ENCODE results near the gene HPS1. TPM values are rescaled to one million over a fixed set of nuclear protein-coding genes. Genes with fewer than 3 reads are reported as not detected.

HPS1 gene
- total and polyA plus RNA-seq, 10 of the 15 experiments (the other 5 are each of a cell fraction or from before 2014, with no cell fraction given) = 27.1 to 138 (median 54.8) TPM

GRCh38 chr10:98470850-98471249 is 24.1 kb upstream of the HPS1 start:
- Histone ChIP-seq H3K4me3 (no peak overlapping the region), H4K20me1 (ENCODE audit: control insufficient read depth, insufficient read depth) (no peaks in the 10 kb centered on the region), H3K9me3 (replicated peaks; ENCODE audit: control insufficient read depth, insufficient read depth, low read length) (no peaks in the 10 kb centered on the region), H3K36me3 (ENCODE audit: control insufficient read depth in 2 of 2, insufficient read depth in 2 of 2, low read length in 1 of 2) (no peaks in the 10 kb centered on the region), H3K79me2 (ENCODE audit: control insufficient read depth, insufficient read depth, low read length) (no peaks in the 10 kb centered on the region), H3K4me2 (ENCODE audit: control insufficient read depth, insufficient read depth) (no peak overlapping the region), H2AFZ (ENCODE audit: control insufficient read depth, low read depth, low read length) (no peak overlapping the region), H3K27me3 (replicated peaks in 1 of 2; ENCODE audit: control insufficient read depth in 2 of 2, insufficient read depth in 2 of 2, low read length in 1 of 2) (peaks cover 0 to 5% of the 10 kb centered on the region in 2 experiments; a peak in 2 of 4 replicates), H3K4me1 (ENCODE audit: control insufficient read depth, insufficient read depth, low read length) (0 out of 2 replicates have a peak, but pooled peaks cover 3% of the 10 kb centered on the region), H3K27ac (ENCODE audit: control insufficient read depth, insufficient read depth) (no peak overlapping the region), H3K9ac (ENCODE audit: control insufficient read depth, insufficient read depth, low read length) (no peak overlapping the region)
- TF ChIP-seq EZH2 (IDR thresholded peaks at IDR 0.05; ENCODE audit: borderline replicate concordance, control insufficient read depth, low read depth, low read length) (no peak), USF1 (IDR thresholded peaks at IDR 0.05; ENCODE audit: borderline replicate concordance, extremely low read length, insufficient read depth, low read depth, low read length) (no peak), IKZF2 (IDR thresholded peaks at IDR 0.05) (no peak), HCFC1 (IDR thresholded peaks at IDR 0.05; ENCODE audit: low read length) (no peak), STAT3 (IDR thresholded peaks at IDR 0.05; ENCODE audit: low read depth, low read length) (no peak), CBX5 (IDR thresholded peaks at IDR 0.05; ENCODE audit: low read depth) (no peak), YBX1 (IDR thresholded peaks at IDR 0.05) (no peak), SUPT20H (IDR thresholded peaks at IDR 0.05; ENCODE audit: borderline replicate concordance, control insufficient read depth, low read depth, low read length) (no peak), CBFB (IDR thresholded peaks at IDR 0.05; ENCODE audit: low read depth) (no peak), TCF12 (IDR thresholded peaks at IDR 0.05; ENCODE audit: low read depth, low read length) (no peak)
- in situ Hi-C loops (cut with MboI) (no loop called here), intact Hi-C loops (cut with micrococcal nuclease; ENCODE audit: unreplicated experiment) (no loop called here)
- ATAC-seq (no peak), DNase-seq (ENCODE audit: low read depth, low spot score) (no peak), FAIRE-seq (no peak)
- ChIA-PET POLR2A (no interaction called here), RAD21 (ENCODE audit: unreplicated experiment) (interaction anchor here (1.1 kb wide), 1 partner anchor 776 kb away, joined by 3 read pairs; no protein-coding TSS in a partner anchor), SMC1A (ENCODE audit: uncharacterized antibody, unreplicated experiment) (interaction anchor here (0.6 to 0.7 kb wide), 3 partner anchors 108 to 757 kb away, joined by 3 read pairs; no protein-coding TSS in a partner anchor), CTCF (interaction anchor here (1.9 kb wide), 1 partner anchor 776 kb away, joined by 6 read pairs; no protein-coding TSS in a partner anchor)
- BruUV-seq (replicated peaks) = no TSS peak
- WGBS (ENCODE audit: insufficient coverage, insufficient replicate concordance, low lambda C conversion rate, missing lambda C conversion rate) = 57% methylated on average over 5 of the region's 5 CpGs
